NCI-H82 treated with DMSO at 0.1 percent for 48 hours (cell line): ENCODE measurements around the gene LRRC47.

ENCODE experiments used
- DNase-seq: peaks from one replicate; lab custom pipeline; 2025; ENCODE audit not compliant: unreplicated experiment; lab: John Stamatoyannopoulos, UW

LRRC47 gene

DNA sequence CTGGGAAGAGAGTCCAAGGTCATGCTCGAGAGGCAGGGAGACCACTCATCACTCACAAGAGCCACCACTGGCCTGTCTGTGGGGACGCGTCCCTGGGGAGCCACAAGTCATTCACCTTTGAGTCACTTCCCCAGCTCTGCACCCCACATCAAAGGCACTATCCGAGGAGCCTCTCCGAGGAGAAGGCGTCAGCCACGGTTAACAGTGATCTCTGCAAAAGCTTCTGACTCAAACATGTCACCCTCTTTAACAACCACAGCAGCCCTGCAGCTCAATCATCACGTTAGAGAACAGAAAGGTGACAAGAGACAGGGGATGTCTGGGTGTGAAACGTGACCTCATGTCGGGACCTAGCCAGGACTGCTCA is 9.0 kb downstream of the LRRC47 start:
- DNase-seq = no peak

DNA sequence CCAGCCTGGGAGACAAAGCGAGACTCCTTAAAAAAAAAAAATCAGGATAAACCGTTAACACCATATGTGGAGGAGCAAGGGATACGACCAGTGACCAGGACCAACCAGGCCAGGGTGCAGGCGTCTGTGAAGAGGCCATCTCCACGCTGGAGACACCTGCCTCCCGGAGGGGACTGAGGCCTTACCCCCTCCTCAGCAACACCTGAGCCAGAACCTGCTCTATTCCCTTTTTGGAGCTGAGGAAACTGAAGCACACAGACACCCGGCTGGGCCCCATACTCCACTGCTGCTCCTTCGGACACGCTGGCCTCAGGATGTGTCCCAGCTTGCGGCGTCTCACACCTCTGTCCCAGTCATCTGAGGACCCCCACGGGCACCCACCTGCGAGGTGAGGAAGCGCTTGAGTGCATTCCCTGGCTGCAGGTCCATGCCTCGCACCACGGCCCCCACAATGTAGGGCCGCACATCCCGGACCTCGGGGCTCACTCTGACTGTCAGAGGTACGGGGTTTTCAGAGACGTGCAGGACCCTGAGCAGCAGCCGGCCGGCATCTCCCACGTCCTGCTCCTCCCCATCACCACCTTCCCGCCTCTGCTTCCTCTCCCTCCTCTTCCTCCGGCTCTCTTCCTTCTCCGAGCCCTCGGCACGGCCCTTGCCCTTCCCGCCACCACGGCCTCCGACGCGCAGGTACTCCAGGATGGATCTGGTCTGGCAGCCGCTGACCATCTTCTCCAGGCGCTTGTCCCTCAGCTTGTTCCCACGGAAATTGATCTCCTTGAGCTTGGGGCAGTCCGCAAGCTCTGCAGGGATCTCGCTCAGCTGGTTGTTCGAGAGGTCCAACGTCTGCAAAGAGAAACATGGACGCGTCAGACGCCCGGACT is 9.6 kb downstream of the LRRC47 start:
- DNase-seq = no peak

DNA sequence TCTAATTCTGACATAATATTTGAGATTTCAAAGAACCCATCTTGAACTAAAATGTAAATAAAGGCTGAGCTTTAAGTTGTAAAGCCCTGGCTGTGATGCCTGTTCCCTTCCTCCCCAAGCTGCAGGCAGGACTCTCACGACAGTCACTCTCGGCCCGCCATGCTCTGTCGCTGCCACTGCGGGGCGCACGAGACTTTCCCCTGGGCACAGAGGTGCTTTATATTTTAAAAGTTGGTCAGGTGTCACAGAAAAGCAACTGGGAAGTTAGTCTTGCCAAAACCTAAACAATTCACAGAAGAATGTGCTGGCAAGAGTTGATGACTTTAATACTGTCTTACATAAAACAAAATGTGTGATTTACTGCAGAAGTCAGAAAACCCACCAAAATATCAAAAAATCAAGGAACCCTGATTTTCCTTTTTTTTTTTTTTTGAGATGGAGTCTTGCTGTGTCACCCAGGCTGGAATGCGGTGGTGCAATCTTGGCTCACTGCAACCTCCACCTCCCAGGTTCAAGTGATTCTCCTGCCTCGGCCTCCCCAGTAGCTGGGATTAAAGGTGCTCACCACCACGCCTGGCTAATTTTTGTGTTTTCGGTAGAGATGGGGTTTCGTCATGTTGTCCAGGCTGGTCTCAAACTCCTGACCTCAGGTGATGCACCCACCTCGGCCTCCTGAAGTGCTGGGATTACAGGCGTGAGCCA is 10.7 kb downstream of the LRRC47 start:
- no peak for DNase-seq

DNA sequence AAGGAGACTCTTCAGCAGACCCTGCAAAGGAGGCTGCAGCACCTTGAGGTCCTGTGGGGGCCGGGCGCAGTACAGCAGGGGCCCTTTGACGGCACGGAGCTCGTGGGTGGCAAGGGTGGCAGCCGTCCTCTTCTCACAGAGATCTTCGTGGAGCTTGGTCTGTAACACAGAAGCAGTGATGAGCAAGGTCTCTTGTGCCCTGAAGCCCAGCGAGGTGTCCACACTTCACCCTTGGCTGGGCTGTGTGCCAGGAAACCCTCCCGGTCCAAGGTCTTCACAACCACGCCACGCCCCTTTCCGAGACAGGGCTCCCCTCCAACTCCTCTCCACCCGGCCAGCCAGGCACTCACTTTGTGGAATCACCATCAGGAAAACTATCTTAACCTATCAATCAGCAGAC is 11.3 kb downstream of the LRRC47 start:
- DNase-seq = no peak

DNA sequence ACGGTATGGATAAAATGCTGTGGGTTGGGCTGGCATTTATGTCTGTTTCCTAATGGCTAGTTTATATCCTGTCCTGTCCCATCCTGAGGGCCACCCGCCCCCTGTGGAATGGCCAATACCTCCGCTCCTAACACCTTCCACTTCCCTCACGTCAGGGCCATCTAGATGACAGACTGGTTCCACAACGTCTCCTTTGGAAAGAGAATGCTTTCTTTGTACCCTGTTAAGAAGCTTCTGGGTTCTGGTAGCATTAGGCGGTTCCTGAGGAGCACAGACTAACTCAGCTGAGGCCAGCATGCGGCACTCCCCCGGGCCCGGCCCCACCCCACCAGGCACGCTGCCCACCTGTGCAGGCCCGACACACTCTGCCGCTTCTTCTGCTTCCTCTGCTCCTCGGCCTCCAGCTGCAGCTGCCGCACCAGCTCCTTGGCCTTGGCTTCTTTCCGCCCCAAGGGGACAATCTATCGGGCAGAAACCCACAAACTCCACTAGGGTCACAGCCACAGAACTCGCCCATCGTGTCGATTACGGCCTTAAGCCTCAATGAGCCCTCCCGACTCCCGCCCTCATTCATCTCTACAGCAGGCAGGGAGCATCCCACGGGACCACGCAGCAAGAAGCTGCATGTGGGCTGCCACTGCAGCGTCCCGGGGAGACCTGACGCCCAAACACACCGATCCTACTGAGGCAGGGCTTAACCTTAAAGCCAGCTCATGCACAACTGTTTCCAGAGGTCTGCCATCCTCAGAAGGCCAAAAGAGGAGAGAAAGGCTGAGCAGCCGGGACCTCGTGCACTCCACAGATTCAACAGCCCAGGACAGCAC is 12.4 kb downstream of the LRRC47 start:
- DNase-seq = no peak

DNA sequence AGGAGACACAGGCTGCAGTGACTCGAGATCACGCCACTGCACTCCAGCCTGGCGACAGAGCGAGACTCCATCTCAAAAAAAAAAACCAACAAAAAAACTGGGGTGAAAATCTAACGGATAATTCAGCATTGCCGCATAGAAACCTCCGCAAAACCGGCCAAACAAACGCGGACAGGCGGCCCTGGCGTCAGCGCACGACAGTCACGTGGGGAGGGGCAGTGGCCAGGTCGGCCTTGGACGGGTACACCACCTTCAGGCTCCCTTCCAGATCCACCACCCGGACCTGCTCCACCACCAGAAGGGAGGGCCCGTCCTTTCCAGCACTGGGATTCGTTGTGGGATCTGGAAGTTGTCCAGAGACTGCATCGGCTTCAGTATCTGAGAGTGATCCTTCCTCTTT is 15.4 kb downstream of the LRRC47 start:
- DNase-seq = no peak

DNA sequence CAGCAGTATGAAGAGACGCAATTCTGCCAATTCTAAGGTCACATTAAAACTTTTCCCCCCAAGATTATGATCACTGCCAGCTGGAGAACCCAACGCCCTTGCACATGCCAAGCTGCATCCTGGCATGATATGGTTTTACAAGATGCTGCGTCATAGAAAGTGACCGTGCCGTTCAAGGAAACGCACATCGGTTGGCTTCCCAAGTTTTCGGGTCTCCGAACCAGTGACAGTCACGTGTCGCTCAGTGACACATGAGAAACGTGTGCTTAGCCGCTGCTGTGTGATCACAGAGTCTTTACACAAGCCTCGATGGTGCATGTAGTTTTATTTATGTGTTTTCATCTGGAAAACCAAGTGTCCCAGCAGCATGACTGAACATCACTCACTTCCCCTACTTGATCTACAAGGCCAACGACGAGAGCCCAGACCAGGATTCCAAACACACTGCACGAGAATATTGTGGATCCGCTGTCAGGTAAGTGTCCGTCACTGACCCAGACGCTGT is 16.3 kb downstream of the LRRC47 start:
- DNase-seq = no peak

DNA sequence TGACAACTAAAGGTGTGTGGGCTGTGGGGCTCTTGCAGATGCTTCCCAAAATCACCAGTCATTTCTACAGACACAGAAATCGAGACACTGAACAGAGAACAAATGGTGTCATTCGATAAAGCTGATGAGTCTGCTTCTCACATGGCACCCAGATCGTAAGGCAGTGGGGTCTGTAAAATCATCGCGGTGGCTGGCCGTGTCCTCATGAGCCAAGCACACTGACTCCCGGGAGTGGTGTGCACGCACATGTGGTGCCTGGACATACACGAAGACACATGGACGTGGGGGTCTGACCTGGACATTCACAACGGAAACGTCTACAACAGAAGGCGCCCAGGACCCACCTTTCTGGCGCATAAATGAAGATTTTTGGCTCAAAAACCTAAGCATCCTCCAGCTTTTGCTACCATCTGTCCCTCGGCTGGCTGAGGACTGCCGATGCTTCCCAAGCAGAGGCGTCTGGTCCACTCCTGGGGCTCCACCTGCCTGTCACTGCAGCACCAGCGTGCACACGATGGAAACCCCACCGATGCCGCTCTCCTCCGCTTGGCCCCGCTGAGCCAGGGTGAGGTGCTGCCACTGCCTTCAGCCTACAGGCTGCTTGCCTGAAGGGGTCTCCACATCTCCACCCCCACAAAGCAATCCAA is 16.9 kb downstream of the LRRC47 start:
- DNase-seq = no peak

DNA sequence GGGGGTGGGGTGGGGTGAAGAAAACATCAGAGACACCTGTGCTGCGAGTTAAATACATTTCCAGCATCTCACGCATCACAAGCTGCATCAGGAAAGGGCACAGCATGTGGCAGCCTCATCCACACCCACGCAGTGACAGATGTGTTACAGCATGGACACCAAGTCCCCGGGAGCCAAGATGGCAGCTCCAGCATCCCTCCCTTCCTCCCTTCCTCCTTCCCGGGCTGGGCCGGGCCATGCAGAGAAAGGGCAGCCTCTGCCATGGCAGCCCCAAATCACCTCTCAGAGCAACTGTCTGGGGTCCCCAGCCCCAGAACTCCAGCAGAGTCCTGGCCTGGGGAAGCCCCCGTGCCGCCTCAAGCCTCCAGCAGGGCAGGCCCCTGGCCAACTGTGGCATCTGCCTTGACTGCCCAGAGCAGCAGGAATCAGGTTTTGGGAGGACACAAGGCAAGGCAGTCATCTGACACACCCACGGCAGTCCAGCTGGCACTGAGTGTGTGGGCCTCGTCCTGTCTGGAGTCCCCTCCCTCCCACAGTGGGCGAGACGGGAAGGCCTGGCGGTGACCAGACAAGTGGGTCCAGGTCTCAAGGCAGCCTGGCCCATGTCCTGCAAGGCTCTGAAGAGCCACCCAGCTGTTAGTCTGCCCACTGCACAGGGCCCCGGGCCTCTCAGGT is 17.6 kb downstream of the LRRC47 start:
- DNase-seq = no peak

DNA sequence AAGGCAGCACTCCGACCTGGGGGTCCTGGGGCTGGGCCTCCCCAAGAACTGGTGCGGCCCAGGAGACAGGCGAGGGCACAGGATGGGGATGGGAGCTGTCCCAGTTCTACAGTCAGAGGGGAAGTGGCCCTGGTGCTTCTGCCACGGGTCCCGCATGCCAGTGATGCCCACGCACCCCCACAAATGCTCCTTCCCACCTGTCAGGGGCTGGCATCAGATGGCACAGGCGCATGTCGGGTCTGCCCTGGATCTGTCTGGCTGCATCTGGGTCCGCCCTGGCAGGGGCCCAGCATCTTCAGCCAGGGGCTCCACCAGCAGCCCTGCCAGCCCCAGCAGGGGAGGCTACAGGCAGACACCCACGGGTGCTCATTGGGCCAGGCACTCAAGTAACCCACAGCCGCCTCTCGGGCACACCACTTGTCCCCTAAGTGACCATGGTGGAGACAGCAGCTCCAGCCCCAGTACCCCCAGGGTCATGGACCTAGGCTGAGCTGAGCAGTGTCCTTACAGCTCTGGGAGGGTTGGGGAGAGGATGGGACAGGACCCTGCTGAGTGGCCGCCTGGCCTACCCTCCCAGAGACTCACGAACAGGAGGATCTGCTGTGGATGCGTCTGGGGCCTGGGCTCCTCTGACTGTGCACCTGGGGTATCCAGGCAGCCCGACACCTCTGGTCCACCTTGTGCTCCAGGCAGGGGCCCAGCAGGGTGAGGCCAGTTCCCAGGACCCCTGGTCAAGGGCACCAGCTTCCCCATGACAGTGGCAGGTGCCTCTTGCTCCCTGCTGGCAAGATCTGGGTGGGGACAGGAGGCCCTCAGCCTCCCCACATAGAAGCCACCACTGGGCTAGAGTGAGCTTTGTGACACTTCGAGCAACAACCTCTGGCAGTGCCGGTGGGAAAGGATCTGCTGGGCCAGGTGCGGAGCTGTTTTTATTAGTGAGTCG is 18.4 kb downstream of the LRRC47 start:
- no peak for DNase-seq

DNA sequence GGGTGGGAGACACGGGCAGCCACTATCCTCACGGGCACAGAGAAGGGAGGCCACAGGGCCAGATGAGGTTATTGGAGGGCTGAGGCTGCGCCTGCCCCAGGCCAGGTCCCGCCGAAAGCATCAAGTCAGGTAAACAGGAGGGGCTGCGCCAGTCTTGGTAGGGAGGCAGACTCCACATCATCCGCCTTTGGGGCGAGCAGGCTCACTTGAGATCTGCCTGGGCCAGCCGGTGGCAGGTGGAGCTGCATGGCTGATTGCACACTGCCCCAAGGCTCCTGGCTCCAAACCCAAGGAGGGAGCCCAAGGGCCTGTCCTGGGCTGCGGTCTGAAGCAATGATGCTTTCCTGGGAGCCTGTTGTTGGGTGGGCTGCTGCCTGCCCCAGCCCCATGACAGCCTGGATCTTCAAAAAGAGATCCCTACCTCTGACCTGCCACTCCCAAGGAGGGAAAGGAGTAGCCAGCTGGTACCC is 19.2 kb downstream of the LRRC47 start:
- no peak for DNase-seq

DNA sequence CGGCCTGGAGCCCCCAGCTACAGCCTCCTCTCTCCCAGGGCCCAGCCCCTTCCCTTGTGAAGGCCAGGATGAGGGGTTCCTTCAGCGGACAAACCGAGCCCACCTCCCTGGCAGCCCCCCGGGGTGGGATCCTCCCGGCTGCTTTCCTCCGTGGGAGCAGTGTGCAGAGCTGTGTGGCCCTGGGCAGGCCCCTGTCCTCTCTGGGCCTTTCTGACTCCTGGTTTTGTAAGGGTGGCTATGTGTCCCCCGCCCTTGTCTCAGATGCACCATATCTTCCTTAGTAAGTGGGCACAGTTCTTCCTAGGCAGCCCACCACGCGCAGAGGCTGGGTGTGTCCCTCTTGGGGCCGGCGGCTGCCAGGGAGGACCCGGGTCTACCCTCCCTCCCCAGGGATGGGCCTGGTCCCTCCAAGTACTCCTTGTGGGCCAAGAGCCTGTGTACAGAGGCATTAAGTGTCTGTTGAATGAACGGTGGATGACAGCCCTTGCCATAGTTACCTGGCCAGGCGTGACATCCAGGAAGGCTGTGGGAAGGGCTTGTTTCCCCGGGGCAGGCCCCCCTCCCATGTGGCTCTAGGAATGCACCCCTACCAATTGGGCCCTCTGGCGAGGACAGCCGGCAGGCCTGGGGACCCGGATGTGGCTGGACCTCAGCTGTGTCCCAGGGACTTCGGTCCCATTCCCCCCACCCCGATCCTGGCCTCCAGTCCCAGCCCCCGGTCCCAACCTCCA is 19.9 kb downstream of the LRRC47 start:
- no peak for DNase-seq

DNA sequence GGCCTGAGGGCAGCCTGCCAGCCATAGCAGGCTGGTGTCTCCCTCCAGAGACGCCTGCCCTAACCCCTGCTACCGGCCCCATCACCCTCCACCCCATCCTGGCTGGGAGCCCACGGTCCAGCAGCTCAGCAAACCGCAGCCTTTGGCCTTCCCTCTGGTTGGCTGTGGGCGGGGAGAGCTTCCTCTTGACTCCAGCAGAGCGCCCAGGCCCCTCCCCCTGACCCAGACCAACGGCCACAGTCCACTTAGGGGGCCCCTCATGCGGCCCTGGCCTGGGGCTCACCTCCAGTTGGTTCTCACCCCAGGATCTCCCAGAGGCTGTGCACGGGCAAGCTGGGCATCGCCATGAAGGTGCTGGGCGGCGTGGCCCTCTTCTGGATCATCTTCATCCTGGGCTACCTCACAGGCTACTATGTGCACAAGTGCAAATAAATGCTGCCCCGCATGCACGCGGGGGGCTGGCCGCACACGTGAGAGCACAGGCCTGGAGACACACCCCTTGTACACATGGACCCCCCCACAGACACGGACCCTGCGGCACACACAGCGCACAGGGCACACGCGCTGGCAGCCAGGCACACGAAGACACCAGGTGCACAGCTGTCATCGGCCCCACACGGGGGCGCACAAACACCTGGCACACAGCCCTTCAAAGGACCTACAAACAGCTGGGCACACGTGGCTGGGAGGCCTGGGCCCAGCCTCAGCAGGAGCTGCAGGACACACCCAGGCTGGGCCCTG is 20.6 kb downstream of the LRRC47 start:
- no peak for DNase-seq

DNA sequence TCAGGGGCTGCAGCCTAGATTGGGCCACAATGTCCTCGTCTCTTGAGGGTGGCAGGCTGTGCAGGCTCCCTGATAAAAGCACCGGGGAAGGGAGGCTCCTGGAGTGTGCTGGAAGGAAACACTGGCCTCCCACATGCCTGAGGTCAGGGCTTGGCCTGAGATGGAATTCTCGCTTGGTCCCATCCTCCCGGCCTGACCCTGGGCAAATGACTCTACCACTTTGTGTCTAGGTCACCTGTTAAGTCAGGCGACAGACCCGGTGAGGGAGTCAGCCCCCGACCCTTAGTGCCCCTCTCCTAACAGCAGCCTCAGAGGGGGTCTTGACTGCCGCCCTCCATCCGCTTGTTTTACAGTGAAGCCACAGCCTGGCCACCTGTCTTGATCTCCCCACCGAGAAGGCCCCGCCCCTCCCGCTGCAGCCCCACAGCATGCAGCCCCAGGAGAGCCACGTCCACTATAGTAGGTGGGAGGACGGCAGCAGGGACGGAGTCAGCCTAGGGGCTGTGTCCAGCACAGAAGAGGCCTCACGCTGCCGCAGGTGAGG is 21.3 kb downstream of the LRRC47 start:
- no peak for DNase-seq

DNA sequence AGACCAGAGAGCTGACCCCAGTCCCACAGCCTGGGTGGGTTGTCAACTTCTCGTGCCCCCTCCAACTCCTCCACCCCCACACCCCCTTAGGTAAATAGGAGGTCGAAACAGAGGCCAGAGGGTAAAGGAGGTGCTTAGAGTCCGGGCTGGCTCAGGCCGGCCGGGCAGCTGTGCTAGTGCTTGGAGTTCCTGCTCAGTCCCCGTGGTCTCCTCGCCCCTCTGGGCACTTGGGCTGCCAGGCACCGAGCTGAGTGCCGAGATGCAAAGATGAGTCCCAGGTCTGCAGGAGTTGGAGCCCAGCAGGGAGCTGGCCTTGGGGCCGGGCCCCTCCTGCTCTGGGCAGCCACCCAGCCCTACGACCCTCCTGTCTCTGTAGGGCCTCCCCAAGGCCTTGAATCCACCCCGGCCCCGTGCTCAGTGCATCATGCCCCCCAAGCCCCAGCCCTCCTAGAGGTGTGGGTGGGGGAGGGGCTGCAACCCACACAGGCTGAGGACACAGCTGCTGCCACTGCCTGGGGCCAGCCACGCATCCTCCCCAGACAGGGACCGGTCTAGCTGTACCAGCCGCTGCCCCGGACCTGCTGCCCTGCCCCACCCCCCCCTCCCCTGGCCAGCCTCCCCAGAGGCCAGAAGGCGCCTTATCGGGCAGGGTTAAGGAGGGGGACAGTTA is 21.9 kb downstream of the LRRC47 start:
- DNase-seq = no peak

DNA sequence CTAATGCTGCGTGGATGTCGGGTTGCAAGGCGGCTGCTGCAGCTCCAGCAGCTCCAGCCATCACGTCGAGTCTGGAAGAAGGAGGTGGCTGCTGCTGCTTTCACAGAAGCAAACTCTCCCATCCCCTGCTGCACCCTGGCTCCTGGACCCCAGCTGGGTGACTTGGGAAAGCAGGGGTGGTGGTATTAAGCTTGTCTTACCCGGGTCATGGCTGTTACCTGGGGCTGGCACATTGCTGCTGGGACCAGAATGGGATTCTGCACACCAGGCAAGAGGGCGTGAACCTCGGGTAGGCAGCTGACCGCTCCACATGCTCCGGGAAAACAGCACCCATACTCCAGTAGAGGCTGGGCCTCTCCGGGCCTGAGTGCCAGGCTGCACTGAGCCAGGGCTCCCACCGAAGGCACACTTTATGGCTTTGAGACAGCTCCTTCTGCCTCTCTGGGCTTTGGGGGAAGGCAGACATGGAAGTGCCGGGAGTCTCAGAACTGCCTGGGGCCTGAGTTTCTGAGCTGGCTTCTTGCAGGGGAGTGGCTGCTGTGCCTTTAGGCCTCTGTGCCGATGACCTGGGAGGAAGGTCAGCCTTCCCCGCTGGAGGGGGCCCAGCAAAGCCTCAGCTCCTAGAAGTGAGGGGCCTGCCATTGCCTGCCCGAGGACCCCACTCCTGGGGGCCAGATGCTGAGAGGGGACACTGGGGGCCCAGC is 22.6 kb downstream of the LRRC47 start:
- DNase-seq = no peak
